AG09309 (cell line): ENCODE results near the gene CLSTN1.

Experiments
- DNase-seq: peaks from one replicate; pipeline ENCODE4 v3.0.0-alpha.2; 2010; ENCODE audit warnings: low read depth
- H3K4me3 ChIP-seq: 2 replicates; pipeline ENCODE4 v1.5.1; 2011; ENCODE audit warnings: mild to moderate bottlenecking, low read depth, low read length, moderate library complexity; ENCODE audit not compliant: control insufficient read depth
- TF ChIP-seq, protein P1 (sequence below): IDR thresholded peaks from 2 replicates; pipeline ENCODE4 v1.5.1; 2011; ENCODE audit warnings: mild to moderate bottlenecking, low read depth, low read length, inconsistent platforms; ENCODE audit not compliant: insufficient read depth, control insufficient read depth; ENCODE audit errors: missing control alignments

The CLSTN1 gene

DNA sequence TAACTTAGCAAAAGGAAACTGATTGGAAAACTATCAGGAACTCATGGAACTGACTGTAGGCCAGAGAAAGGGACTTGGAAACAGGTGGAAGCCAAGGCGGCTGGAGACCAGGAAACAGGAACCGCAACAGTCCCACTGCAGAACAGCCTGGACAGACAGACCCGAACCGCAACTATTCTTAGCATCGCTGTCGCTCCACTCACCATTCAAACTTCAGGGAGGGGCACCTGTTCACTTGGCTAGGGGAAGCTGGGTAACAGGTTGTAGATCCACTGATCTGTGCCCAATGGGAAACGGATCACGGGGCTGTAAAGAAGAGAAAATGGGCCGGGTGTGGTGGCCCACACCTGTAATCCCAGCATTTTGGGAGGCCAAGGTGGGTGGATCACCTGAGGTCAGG, 61.9 kb downstream of the CLSTN1 start:
- H3K4me3 ChIP-seq, result no peak overlapping the region
- DNase-seq, result no peak
- TF ChIP-seq, protein P1, sequence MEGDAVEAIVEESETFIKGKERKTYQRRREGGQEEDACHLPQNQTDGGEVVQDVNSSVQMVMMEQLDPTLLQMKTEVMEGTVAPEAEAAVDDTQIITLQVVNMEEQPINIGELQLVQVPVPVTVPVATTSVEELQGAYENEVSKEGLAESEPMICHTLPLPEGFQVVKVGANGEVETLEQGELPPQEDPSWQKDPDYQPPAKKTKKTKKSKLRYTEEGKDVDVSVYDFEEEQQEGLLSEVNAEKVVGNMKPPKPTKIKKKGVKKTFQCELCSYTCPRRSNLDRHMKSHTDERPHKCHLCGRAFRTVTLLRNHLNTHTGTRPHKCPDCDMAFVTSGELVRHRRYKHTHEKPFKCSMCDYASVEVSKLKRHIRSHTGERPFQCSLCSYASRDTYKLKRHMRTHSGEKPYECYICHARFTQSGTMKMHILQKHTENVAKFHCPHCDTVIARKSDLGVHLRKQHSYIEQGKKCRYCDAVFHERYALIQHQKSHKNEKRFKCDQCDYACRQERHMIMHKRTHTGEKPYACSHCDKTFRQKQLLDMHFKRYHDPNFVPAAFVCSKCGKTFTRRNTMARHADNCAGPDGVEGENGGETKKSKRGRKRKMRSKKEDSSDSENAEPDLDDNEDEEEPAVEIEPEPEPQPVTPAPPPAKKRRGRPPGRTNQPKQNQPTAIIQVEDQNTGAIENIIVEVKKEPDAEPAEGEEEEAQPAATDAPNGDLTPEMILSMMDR, result no peak

DNA sequence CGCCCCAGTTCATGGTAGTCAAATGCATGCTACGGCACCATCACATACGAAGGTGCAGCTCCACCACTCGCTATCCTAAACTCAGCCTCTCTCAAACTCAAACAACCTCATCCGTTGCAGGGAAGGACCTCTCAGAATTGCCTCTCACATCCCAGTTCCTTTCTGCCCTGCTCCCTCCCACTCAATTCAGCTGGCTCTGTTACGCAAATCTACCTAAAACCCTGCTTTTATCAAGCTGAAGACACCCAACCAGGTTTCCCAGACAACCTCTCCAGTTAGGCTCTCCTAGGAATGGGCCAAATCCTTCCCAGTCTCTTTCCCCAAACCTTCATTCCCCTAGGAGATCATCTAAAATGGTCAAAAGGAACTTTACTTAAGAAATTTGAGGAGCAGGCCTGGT, 62.9 kb downstream of the CLSTN1 start:
- TF ChIP-seq, protein P1, result no peak
- no peak overlapping the region for H3K4me3 ChIP-seq
- DNase-seq, result no peak

DNA sequence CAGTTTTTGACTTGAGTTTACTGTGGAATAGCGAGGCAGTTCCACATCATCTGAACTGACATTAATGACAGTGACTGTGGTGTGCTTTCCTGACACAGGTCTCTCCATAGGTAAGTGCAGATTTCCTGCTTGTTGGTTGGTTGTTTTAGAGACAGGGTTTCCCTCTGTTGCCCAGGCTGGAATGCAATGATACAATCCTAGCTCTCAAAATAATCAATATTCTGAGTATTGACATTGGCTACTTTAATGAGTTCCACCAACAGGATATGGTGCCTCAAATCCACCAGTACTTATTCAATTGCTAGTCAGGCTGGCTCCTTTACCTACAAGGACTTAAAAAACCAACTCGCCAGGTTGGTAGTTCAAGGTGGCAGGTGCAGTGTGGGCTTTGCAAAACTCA, 63.8 kb downstream of the CLSTN1 start:
- H3K4me3 ChIP-seq, result no peak overlapping the region
- TF ChIP-seq, protein P1, result no peak
- no peak for DNase-seq

DNA sequence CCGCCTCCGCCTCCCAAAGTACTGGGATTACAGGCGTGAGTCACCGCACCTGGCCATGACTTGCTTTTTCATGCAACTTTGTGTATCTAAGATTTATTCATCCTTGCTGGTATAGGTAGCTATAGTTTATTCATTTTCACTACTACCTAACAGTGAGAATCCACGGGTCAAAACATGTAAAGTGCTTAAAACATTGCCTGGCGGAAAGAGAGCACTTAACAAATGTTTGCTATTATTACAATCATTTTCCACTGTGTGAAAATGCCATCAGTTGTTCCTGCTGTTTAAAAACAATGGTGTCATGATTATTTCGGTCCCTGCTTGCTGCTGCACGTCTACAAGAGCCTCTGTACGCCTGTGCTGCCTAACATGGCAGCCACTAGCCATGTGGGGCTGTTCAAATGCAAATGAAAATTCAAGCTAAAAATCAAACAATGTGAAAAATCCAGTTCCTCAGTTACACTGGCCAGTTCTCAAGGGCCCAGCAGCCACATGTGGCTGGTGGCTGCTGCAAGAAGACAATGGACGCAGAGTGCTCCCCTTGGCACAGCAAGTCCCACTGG, 65.1 kb downstream of the CLSTN1 start:
- DNase-seq, result no peak
- H3K4me3 ChIP-seq, result no peak overlapping the region
- TF ChIP-seq, protein P1, result no peak

DNA sequence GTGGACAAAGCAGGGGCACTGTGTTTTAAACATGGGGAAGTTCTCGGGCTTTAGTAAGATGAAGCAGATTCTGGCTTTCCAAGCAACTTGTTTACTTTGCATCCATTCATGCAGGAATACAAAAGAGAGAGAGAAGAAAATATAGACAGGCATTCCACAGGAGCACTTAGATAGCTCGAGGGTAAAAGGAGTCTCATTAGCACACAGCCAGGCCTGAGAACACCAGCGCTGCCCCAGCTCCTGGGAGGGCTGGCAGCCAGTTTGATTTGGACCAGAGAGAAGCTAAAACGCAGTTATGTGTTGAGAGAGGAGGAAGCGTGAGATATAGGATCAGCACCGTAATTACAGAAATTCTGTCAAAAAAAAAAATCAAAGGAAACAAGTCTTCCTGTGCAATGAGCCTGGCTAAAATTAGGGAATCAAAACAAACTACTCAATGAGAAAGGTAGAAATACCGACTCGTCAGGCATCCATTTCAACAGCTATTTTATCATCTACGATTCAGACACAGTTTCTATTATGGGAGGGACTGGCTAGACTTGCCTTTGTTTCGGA, 68.2 kb downstream of the CLSTN1 start:
- no peak overlapping the region for H3K4me3 ChIP-seq
- DNase-seq, result no peak
- TF ChIP-seq, protein P1, result no peak

DNA sequence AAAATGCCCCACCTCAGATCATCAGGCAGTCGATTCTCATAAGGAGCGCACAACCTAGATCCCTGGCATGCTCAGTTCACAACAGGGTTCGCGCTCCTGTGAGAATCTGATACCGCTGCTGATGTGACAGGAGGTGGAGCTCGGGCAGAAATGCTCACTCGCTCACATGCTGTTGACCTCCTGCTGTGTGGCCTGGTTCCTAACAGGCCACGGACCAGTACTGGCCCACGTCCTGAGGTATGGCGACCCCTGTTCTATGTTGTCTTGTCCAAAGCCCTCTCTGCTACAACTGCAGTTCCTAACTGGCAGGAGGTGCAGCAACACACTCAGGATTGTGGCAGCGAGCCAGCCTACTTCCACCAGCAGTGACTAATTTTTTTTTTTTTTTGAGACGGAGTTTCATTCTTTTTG, 70.6 kb downstream of the CLSTN1 start:
- DNase-seq, result peak; percentile 43
- H3K4me3 ChIP-seq, result no peak overlapping the region
- TF ChIP-seq, protein P1, result no peak
